LHCN-M2 (cell line): Measurements from ENCODE around the gene CFI. TPM values are rescaled to one million over a fixed set of nuclear protein-coding genes. Genes with fewer than 3 reads are reported as not detected.

Experiments used
- DNase-seq: peaks from one replicate; pipeline ENCODE4 v3.0.0-alpha.2; 2012; ENCODE audit warnings: low read depth
- polyA plus RNA-seq: library from polyadenylated mRNA; unstranded; fragments of >200 nt; gene quantifications from one replicate; pipeline ENCODE4 v1.2.1, GENCODE V29; 2012; ENCODE audit warnings: missing spikeins
- total RNA-seq: library from RNA; depleted of rRNA; stranded (reverse); fragments of >200 nt; gene quantifications from 2 replicates; pipeline ENCODE4 v1.2.3, GENCODE V29; 2014; rRNA removed

CFI gene
- 0.83 and 0.98 TPM in 2 replicates for total RNA-seq
- polyA plus RNA-seq = not detected

- peak; percentile 64 for DNase-seq
These were observed at the start of gene CFI for GRCh38 chr4:109801895-109802319. CFI (minus strand) TSS chr4:109801999; CDS start chr4:109801971, 28 bp downstream.

- no peak for DNase-seq
These were observed 48.8 kb upstream of the CFI start for GRCh38 chr4:109850601-109851000.

GRCh38 chr4:109848501-109848900, 46.7 kb upstream of the CFI start:
- no peak for DNase-seq

GRCh38 chr4:109847896-109848442, 46.2 kb upstream of the CFI start, which contains the start of gene LRIT3:
LRIT3 (plus strand) TSS chr4:109848107; CDS start chr4:109848202, 95 bp downstream.
- no peak for DNase-seq

GRCh38 chr4:109846395-109847098, 44.7 kb upstream of the CFI start:
- no peak for DNase-seq

- no peak for DNase-seq
These were observed 35.2 kb upstream of the CFI start for GRCh38 chr4:109836985-109837384.

- no peak for DNase-seq
These were observed 32.0 kb upstream of the CFI start for GRCh38 chr4:109833756-109834155.

- DNase-seq = no peak
These were observed 25.9 kb upstream of the CFI start, which contains the start of gene RRH for GRCh38 chr4:109827672-109828071. RRH (plus strand) TSS chr4:109827972; CDS start chr4:109828028, 56 bp downstream.

- DNase-seq = no peak
These were observed 24.9 kb upstream of the CFI start for GRCh38 chr4:109826719-109827118.

- DNase-seq = no peak
These were observed 19.4 kb upstream of the CFI start for GRCh38 chr4:109821185-109821584.

GRCh38 chr4:109820563-109820962, 18.8 kb upstream of the CFI start:
- DNase-seq = no peak

GRCh38 chr4:109818268-109818667, 16.5 kb upstream of the CFI start:
- DNase-seq = no peak

GRCh38 chr4:109816894-109817293, 15.1 kb upstream of the CFI start:
- no peak for DNase-seq

GRCh38 chr4:109816082-109816442, 14.3 kb upstream of the CFI start:
- DNase-seq = no peak

GRCh38 chr4:109815151-109816081, 13.6 kb upstream of the CFI start, which contains the start of gene GAR1:
GAR1 (plus strand) TSS chr4:109815762; CDS start chr4:109816165, 403 bp downstream.
- peak; percentile 89 for DNase-seq

- no peak for DNase-seq
These were observed 9.9 kb upstream of the CFI start for GRCh38 chr4:109811707-109812106.

- no peak for DNase-seq
These were observed 9.0 kb upstream of the CFI start for GRCh38 chr4:109810552-109811387.

GRCh38 chr4:109809655-109810054, 7.9 kb upstream of the CFI start:
- no peak for DNase-seq

- DNase-seq = peak; percentile 58
These were observed 2.2 kb upstream of the CFI start for GRCh38 chr4:109803924-109804571.

GRCh38 chr4:109801099-109801789, 555 bp downstream of the CFI start:
- DNase-seq = no peak
